ENCODE measurements around the gene BMP6.

Gene BMP6

DNA sequence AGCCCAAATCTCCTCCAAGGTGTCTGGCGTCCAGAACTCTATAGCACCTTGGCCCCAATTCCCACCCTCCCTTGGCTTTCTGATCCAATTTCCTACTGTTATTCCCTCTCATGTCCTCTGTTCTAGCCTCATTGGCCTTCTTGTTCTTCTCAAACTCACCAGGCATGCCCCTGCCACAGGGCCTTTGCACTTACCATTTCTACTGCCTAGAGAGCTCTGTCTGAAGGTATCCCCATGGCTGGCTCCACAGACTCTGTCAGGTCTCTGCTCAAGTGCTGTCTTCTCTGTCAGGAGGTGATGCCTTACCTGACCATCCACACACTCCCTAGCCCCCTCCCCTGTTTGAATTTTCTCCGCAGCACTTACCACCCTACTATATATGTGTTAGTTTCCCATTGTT is 5.6 kb upstream of the BMP6 start:
- DNase-seq, result no peak

DNA sequence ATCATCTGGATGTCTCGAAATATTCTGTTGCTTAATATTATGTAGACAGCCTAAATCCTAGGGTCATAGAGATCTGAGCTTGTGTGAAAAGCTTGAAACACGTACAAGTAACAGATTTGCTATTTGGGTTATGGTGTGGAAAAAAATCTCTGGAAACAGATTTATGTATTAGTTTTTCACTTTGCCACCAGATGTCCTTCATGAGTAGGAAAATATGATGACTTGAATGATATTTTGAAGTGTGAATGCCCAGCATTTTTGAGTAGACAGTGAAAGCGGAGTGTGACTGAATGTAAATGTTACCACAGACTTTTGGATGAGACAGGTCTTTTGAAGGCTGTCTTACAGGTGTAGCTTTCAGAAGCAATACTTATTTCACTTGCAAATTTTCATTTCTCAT is 4.2 kb upstream of the BMP6 start:
- DNase-seq, result peak; percentile 63

- DNase-seq, result peak; percentile 55
These were observed 2.9 kb upstream of the BMP6 start for GRCh38 chr6:7723041-7723447.

DNA sequence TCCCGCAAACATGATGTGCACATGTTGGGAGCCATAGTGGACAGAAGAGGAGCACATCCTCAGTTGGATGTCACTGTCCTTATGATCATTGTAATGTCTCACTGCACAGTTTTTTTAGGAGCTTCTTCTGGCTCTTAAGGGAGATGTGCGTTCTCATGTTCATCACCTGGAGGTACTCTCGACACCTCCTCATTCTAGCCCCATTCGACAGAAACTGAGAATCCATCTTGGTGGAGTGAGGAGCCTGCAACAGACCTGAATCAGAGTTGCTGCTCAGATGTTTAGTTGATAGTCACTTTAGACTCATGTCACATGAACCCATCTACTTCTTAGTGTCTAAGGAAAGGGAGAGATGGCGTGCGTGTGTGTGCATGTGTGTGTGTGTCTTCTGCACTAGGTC is 2.3 kb upstream of the BMP6 start:
- DNase-seq, result no peak

DNA sequence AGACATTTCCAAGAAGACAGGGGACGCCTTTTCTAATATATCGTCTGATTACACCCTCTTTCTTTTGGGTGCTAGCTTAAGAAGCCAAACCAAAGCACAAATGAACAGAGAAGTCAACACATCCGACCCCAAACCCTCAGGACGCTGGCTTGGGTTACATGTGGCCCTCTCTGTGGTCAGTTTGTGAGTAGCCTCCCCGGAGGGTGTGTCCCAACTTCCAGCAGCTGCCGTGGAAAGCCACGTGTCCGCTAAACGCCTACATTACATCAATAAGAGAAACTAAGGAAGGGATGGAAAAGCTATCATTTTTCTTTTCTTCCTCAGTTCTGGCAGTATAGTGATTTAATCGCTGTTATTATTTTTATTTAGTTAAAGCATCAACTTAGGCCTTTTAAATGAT is 487 bp upstream of the BMP6 start:
- DNase-seq, result no peak

GRCh38 chr6:7726416-7727085 is 652 bp downstream of the BMP6 start:
- no peak for DNase-seq

DNA sequence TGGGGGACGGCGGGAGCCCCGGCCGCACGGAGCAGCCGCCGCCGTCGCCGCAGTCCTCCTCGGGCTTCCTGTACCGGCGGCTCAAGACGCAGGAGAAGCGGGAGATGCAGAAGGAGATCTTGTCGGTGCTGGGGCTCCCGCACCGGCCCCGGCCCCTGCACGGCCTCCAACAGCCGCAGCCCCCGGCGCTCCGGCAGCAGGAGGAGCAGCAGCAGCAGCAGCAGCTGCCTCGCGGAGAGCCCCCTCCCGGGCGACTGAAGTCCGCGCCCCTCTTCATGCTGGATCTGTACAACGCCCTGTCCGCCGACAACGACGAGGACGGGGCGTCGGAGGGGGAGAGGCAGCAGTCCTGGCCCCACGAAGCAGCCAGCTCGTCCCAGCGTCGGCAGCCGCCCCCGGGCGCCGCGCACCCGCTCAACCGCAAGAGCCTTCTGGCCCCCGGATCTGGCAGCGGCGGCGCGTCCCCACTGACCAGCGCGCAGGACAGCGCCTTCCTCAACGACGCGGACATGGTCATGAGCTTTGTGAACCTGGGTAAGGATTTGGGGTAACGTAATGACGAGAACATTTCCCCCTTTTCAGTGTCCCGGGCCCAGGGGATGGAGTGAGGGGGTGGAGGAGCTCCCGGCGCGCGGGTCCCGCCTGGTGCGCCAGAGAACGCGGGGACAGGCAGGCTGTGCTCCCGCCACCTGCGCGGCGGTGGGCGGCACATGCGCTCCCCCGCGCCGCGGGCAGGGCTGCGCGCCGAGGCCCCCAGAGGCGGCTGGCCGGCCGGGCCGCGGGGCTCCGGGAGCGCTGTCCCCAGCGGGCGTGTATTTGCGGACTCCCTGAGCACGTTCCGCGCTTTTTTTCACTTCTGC is 1.4 kb downstream of the BMP6 start:
- no peak for DNase-seq

DNA sequence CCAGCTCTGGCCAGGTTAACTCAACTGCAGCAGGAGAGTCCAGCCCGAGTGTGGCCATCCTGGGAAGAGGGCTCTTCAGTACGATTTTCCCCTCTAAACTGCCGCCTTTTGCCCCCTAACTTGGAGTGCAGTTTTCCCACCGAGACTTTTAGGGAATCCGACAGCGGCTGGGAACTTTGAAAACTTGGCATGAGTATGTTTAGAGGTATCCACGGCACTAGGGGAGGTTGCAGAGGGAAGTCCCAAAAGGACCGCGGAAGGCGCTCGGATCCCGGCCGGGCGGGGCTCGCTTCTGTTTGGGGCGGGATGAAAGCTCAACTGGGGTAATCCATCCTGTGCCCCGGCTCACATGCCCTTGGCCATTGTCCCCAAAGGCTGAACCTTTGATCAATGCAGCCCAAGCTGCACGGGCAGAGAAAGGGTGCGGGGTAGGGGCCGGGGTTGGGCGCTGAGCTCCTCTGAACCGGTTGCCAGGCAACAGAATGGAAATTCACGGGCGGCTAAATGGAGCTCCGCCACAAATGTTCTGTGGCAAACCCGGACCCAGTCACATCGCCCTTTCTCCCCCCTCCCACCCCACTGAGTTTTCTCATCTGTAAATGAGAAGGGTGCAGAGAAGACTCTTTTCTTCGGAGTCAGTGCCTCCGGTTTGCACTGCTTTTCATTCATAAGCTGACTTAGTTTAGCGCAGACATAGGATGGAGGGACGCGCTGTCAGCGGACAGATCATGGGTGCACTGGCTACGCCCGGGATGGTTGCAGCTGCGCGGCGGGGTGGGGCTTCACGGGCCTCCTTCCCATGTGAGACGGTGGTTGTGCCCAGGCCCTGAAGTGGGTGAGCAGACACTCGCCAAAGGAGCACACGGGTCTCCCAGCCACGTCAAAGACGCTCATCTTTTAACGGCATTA is 2.3 kb downstream of the BMP6 start:
- DNase-seq, result no peak

- DNase-seq, result no peak
These were observed 3.1 kb downstream of the BMP6 start for GRCh38 chr6:7728855-7729590.

GRCh38 chr6:7730001-7730783 is 4.3 kb downstream of the BMP6 start:
- DNase-seq, result no peak

GRCh38 chr6:7730784-7731227 is 4.9 kb downstream of the BMP6 start:
- no peak for DNase-seq

GRCh38 chr6:7731294-7731693 is 5.4 kb downstream of the BMP6 start:
- DNase-seq, result no peak

DNA sequence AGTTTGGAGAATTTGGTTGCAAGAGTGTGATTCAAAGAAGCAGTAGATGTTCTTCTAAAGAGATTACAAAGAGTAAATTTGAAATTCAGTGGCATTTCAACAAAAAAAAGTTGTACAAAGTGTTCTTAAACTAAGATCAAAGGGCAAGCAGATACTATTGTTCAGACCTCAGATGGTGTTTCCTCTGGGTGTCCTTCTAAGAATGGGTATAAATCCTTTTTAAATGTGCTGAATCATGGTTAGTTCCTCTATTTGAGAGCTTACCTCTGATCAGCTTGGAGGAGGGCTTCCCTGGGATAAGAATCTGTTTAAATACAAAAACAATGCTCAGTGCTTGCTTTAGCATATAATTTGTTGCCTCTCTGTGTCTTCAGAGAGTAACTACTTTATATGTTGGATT is 6.3 kb downstream of the BMP6 start:
- DNase-seq, result no peak

GRCh38 chr6:7734707-7735383 is 8.9 kb downstream of the BMP6 start:
- no peak for DNase-seq

DNA sequence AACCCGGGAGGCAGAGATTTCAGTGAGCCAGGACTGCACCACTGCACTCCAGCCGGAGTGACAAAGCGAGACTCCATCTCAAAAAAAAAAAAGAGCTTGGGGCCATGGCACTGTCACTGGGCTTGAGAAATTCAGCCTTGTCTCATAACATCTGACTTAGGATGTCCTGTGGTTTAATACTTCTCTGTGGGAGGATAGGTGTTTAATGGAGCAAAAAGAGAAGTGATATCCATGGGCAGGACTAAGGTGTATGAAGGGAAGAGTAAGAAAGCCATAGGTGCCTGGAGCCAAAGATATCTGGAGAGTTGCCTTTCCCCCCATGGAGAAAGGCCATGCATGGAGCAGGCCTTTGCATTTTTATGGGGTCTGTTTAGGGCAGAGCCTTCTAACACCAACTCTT is 11.2 kb downstream of the BMP6 start:
- no peak for DNase-seq

GRCh38 chr6:7737867-7738266 is 12.0 kb downstream of the BMP6 start:
- DNase-seq, result no peak

GRCh38 chr6:7742223-7742785 is 16.4 kb downstream of the BMP6 start:
- DNase-seq, result no peak

GRCh38 chr6:7745942-7746341 is 20.0 kb downstream of the BMP6 start:
- no peak for DNase-seq

GRCh38 chr6:7747016-7747415 is 21.1 kb downstream of the BMP6 start:
- no peak for DNase-seq

DNA sequence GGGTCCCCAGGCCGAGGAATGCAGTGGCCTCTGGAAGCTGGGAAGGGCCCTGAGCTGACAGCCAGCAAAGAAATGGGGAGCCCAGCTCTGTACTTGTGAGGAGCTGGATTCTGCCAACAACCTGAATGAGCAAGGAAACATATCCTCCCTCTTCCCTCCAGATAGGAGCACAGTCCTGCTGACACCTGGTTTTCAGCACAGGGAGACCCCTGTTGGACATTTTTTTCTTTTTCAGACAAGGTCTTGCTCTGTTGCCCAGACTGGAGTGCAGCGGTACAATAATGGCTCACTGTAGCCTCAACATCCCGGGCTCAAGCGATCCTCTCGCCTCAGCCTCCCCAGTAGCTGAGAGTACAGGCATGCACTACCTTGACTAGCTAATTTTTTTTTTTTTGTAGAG is 21.5 kb downstream of the BMP6 start:
- no peak for DNase-seq

All from NCI-H2227 treated with DMSO at 0.1 percent for 48 hours (cell line).